Epithelial cell of umbilical artery (primary cell): ENCODE data around the gene CAPNS2. TPM values are rescaled to one million over a fixed set of nuclear protein-coding genes. Genes with fewer than 3 reads are reported as not detected.

Experiments used
- total RNA-seq: library from RNA; depleted of rRNA; stranded (reverse); fragments of >200 nt; gene quantifications from 2 replicates; pipeline ENCODE4 v1.2.3, GENCODE V29; 2014

The CAPNS2 gene
- total RNA-seq: 0.97 and 2.3 TPM in 2 replicates

DNA sequence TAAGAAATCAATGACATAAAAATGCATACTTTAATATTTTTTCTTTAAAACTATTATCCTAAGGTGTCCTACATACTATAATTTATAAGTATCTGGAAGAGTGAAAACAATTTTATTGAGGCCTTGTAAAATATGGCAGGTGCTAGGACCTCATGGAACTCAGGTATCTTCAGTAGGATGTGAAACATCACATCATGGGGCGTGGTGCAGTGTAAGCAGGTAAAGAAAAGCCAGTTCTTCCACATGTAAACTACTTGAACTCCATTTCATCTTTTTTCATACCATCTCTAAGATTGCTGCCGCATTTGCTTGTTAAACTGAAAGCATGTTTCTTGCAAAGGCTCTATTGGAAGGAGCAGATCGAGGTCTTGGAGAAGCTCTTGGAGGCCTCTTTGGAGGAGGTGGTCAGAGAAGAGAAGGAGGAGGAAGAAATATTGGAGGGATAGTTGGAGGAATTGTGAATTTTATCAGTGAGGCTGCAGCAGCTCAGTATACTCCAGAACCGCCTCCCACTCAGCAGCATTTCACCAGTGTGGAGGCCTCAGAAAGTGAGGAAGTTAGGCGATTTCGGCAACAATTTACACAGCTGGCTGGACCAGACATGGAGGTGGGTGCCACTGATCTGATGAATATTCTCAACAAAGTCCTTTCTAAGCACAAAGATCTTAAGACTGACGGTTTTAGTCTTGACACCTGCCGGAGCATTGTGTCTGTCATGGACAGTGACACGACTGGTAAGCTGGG, at the start of gene CAPNS2:
Gene CAPNS2 (plus strand): TSS at position 253 of the 744 bp plus-strand sequence. CDS start 73 bp downstream, at position 326.

Other genes with a start within 250 kb of the CAPNS2 start
- not detected in 2 replicates for gene IRX6, start 242.5 kb upstream of the CAPNS2 start, total RNA-seq
- gene MMP2, start 87.5 kb upstream of the CAPNS2 start, total RNA-seq: 144 and 211 TPM in 2 replicates
- gene LPCAT2, start 57.6 kb upstream of the CAPNS2 start, total RNA-seq: 29.6 and 50.3 TPM in 2 replicates
- gene SLC6A2, start 89.3 kb downstream of the CAPNS2 start, total RNA-seq: not detected in 2 replicates